IPS-20b (cell line): ENCODE data around the gene ARFGEF2.
"Not testable (repeated sequence)": the region's sequence is repeated elsewhere in the genome, so short reads cannot be mapped to it uniquely, and the experiment has no call there.

Experiments used
- H3K27ac ChIP-seq: one replicate; pipeline ENCODE4 v1.5.1; 2013; ENCODE audit warnings: low read length
- H3K27me3 ChIP-seq: 2 replicates; pipeline ENCODE4 v1.6.1; 2013; ENCODE audit warnings: mild to moderate bottlenecking, low read length, inconsistent platforms; ENCODE audit not compliant: insufficient read depth
- H3K36me3 ChIP-seq: 2 replicates; pipeline ENCODE4 v1.6.1; 2013; ENCODE audit warnings: low read depth, mild to moderate bottlenecking, inconsistent platforms, low read length, moderate library complexity; ENCODE audit not compliant: insufficient read depth
- H3K4me1 ChIP-seq: 2 replicates; pipeline ENCODE4 v1.6.1; 2013; ENCODE audit warnings: mild to moderate bottlenecking, control low read depth, inconsistent platforms, low read length, moderate library complexity; ENCODE audit not compliant: insufficient read depth
- H3K4me3 ChIP-seq: 2 replicates; pipeline ENCODE4 v1.5.1; 2013; ENCODE audit warnings: mild to moderate bottlenecking, low read length, inconsistent platforms
- H3K9ac ChIP-seq: 2 replicates; pipeline ENCODE4 v1.6.1; 2013; ENCODE audit warnings: low read depth, mild to moderate bottlenecking, inconsistent platforms, low read length, moderate library complexity
- H3K9me3 ChIP-seq: 2 replicates; pipeline ENCODE4 v1.6.1; 2013; ENCODE audit warnings: mild to moderate bottlenecking, low read depth, low read length, inconsistent platforms; ENCODE audit not compliant: insufficient read depth

ARFGEF2 gene

DNA sequence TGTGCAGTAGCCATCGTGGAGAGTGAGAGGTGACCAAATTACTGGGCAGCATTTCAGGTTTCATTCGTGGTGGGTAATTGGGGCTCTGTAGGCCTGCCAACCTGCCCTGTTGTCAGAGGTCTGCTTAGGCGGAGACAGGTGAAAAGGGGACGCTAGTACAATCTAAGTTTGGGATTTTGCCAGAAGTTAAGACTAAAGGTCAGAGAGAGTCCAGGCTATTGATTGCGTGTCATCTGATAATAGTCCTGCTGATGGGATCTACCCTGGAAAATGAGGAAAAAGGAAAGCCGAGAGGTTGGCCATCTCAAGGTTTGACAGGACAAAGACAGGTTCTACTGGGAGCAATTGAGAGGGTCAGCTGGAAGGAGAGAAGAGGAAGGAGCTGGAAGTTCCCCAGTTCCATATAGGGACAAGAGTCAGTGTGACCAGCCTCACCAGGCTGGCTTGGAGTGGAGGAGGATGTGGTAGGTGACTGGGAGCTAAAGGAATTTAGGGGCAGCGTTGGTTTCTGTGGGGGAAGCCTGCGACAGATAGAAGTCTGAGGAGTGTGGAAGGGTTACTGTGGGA, 10.9 kb downstream of the ARFGEF2 start:
- no peaks in the 10 kb centered on the region for H3K36me3 ChIP-seq
- no peaks in the 10 kb centered on the region; the same call in 1 of the 2 replicates for H3K4me1 ChIP-seq
- H3K9me3 ChIP-seq = no peaks in the 10 kb centered on the region
- H3K4me3 ChIP-seq = no peak overlapping the region
- H3K9ac ChIP-seq = no peak overlapping the region
- H3K27me3 ChIP-seq = no peaks in the 10 kb centered on the region
- no peak overlapping the region for H3K27ac ChIP-seq

DNA sequence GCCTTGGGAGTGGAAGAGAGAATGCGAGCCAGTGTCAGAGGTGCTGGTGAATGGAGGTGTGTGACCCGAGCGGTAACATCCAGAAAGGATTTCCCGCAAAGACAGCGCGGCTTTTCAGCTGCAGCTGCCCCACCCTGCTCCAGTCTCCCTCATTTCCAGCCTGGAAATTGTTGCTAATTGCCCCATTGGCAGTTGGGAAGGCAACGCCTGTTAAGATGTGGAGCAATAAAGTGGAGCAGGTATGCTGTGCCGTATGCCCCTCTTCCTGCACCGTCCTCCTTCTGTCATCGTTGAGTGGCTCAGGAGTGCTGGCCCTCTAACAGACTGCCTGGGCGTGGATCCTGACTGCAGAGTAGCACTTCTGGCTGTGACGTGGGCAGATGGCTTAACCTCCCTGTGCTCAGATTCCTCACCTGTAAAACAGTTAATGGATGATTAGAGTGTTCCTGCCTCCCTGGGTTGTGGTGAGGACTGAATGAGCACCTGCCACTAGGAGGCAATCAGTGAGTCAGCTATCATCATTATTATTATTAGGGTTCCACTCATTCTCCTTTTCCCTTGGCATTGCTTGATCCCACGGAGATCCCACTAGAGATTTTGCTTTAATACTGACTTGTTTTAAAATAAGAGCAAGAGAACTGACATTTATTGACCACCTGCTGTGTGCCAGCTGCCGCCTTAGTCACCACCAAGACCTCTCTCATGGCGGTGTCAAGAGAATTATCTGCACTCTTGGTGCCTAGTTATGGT, 11.7 kb downstream of the ARFGEF2 start:
- H3K27me3 ChIP-seq = no peaks in the 10 kb centered on the region
- no peaks in the 10 kb centered on the region; the same call in 1 of the 2 replicates for H3K4me1 ChIP-seq
- no peak overlapping the region for H3K9ac ChIP-seq
- H3K4me3 ChIP-seq = no peak overlapping the region
- H3K9me3 ChIP-seq = no peaks in the 10 kb centered on the region
- no peak overlapping the region for H3K27ac ChIP-seq
- H3K36me3 ChIP-seq = no peaks in the 10 kb centered on the region

GRCh38 chr20:48934273-48934877, 12.9 kb downstream of the ARFGEF2 start:
- H3K4me3 ChIP-seq, H3K27me3 ChIP-seq, H3K36me3 ChIP-seq, H3K9me3 ChIP-seq, H3K27ac ChIP-seq, H3K4me1 ChIP-seq, H3K9ac ChIP-seq: not testable (repeated sequence)

GRCh38 chr20:48934966-48935365, 13.5 kb downstream of the ARFGEF2 start:
- H3K36me3 ChIP-seq, H3K9ac ChIP-seq, H3K4me1 ChIP-seq, H3K9me3 ChIP-seq, H3K4me3 ChIP-seq, H3K27ac ChIP-seq, H3K27me3 ChIP-seq: not testable (repeated sequence)

- not testable (repeated sequence) for H3K9ac ChIP-seq, H3K27ac ChIP-seq, H3K27me3 ChIP-seq, H3K4me3 ChIP-seq, H3K9me3 ChIP-seq, H3K4me1 ChIP-seq, H3K36me3 ChIP-seq
These were observed 14.7 kb downstream of the ARFGEF2 start for GRCh38 chr20:48936178-48936577.

- Histone ChIP-seq H3K9me3 (no peaks in the 10 kb centered on the region), H3K4me3 (no peak overlapping the region), H3K4me1 (no peaks in the 10 kb centered on the region; the same call in 1 of the 2 replicates), H3K36me3 (peaks cover 14% of the 10 kb centered on the region; the same call in 1 of the 2 replicates), H3K27ac (no peak overlapping the region), H3K9ac (no peak overlapping the region), H3K27me3 (no peaks in the 10 kb centered on the region)
These were observed 16.2 kb downstream of the ARFGEF2 start for GRCh38 chr20:48937674-48938073.

GRCh38 chr20:48938670-48939069, 17.2 kb downstream of the ARFGEF2 start:
- H3K36me3 ChIP-seq = peaks cover 24% of the 10 kb centered on the region; the same call in 1 of the 2 replicates
- no peaks in the 10 kb centered on the region for H3K27me3 ChIP-seq
- H3K4me1 ChIP-seq = no peaks in the 10 kb centered on the region
- no peak overlapping the region for H3K9ac ChIP-seq
- no peak overlapping the region for H3K27ac ChIP-seq
- H3K9me3 ChIP-seq = no peaks in the 10 kb centered on the region
- no peak overlapping the region for H3K4me3 ChIP-seq

DNA sequence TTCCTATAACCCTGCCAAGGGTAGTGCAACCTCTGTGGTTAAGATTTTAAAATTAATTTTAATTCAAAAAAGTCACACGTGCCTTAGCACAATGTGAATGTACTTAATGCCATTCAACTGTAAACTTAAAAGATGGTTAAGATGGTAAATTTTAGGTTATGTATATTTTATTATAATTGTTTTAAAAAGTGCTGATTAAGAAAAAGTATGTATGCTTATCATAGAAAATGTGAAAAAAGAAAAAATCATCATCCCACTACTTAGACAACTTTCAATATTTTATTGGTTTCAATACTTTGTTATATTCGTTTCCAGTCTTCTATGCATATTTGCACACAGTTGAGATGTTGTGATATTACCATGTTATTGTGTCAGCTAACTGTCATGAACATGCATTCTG, 18.7 kb downstream of the ARFGEF2 start:
- H3K36me3 ChIP-seq = peaks cover 30% of the 10 kb centered on the region
- no peaks in the 10 kb centered on the region for H3K4me1 ChIP-seq

DNA sequence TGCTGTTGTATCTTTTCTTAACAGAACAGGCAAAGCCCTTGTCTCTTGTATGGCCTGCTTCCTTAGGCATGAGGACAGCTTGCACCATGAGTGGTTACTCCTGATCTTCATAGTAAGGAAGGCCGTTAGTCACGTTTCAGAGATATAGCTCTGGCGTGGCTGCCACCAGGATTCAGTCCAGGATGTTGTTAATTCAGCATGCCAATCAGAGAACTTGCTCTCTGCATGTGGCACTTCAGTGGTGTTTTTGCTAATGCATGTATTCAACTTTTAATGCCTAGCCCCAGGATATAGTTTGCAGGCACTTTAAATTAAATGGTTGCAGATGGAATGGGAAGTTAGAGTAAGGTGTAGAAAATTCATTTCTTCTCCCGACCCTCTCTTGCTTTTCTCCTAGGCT, 20.0 kb downstream of the ARFGEF2 start:
- Histone ChIP-seq H3K27ac (no peak overlapping the region), H3K36me3 (peaks cover 30% of the 10 kb centered on the region), H3K4me1 (no peaks in the 10 kb centered on the region), H3K27me3 (no peaks in the 10 kb centered on the region), H3K4me3 (no peak overlapping the region), H3K9ac (no peak overlapping the region), H3K9me3 (no peaks in the 10 kb centered on the region)

More for the DNA sequence above, 18.7 kb downstream of the ARFGEF2 start:
- Histone ChIP-seq H3K4me3 (no peak overlapping the region), H3K9me3 (no peaks in the 10 kb centered on the region), H3K27me3 (no peaks in the 10 kb centered on the region), H3K27ac (no peak overlapping the region), H3K9ac (no peak overlapping the region)

GRCh38 chr20:48942730-48943129, 21.2 kb downstream of the ARFGEF2 start:
- no peaks in the 10 kb centered on the region for H3K27me3 ChIP-seq
- H3K27ac ChIP-seq = no peak overlapping the region
- H3K36me3 ChIP-seq = peaks cover 30% of the 10 kb centered on the region
- H3K4me3 ChIP-seq = no peak overlapping the region
- no peaks in the 10 kb centered on the region for H3K4me1 ChIP-seq
- no peaks in the 10 kb centered on the region for H3K9me3 ChIP-seq
- H3K9ac ChIP-seq = no peak overlapping the region

DNA sequence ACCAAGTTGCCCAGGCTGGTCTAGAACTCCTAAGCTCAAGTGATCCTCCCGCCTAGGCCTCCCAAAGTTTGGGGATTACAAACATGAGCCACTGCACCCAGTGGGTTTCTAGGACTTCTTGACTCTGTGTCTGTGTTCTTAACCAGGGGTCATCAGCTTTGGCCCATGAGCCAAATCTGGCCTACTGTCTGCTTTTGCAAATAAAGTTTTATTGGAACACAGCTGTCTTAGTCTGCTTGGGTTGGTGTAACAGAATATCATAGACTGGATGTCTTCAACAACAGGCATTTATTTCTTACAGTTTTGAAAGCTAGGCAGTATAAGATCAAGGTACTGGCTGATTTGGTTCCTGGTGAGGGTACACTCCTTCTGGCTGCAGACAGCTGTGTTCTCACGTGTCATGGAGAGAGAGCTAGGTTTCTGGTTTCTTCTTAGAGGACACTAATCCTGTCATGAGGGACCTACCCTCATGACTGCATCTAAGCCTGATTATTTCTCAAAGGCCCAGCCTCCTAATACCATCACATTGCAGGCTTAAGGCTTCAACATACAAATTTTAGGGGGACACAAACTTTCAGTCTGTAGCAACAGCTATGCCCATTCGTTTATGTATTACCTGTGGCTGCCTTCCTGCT, 23.3 kb downstream of the ARFGEF2 start:
- H3K4me1 ChIP-seq = no peaks in the 10 kb centered on the region
- H3K27me3 ChIP-seq = no peaks in the 10 kb centered on the region
- no peak overlapping the region for H3K4me3 ChIP-seq
- peaks cover 41% of the 10 kb centered on the region for H3K36me3 ChIP-seq
- no peak overlapping the region for H3K27ac ChIP-seq
- no peak overlapping the region for H3K9ac ChIP-seq
- H3K9me3 ChIP-seq = no peaks in the 10 kb centered on the region
